GM19240 (cell line): ENCODE data around the gene BTBD17.

Experiments used
- DNase-seq: peaks from one replicate; pipeline ENCODE4 v3.0.0; 2011; ENCODE audit warnings: low spot score; ENCODE audit not compliant: insufficient read length

The BTBD17 gene

GRCh38 chr17:74387365-74388218, 25.9 kb upstream of the BTBD17 start:
- no peak for DNase-seq

DNA sequence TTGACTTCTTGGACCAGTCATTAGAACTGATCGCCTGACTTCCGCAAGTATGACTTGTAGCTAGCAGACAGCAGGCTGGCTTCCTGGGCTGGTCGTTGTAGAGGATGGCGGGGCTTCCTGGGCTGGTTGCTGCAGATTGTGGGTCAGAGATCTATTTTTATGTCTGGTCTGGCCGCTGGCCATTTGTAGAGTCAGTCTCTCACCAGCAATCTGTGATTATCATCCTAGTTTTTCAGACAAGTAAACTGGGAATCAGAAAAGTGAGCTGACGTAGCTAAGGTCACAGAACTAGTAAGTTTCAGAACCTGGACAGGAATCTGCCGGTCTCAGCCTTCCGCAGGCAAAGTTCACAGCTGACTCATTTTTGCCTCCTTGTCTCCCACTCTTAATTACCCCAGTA, 24.7 kb upstream of the BTBD17 start:
- DNase-seq: no peak

DNA sequence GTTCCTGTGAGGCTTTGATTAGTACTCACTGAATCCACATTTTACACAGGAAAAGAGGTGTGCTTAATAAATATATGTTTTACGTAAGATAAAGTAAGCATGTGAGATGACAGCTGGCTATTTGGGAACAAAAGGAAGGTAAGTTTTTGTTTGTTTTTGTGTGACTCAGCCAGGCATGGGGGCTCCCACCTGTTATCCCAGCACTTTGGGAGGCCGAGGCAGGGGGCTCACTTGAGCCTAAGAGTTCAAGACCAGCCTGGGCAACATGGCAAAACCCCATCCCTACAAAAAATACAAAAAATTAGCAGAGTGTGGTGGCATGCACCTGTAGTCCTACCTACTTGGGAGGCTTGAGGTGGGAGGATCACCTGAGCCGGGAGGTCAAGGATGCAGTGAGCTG, 23.5 kb upstream of the BTBD17 start:
- DNase-seq: no peak

- DNase-seq: no peak
These were observed 21.5 kb upstream of the BTBD17 start for GRCh38 chr17:74383141-74383540.

DNA sequence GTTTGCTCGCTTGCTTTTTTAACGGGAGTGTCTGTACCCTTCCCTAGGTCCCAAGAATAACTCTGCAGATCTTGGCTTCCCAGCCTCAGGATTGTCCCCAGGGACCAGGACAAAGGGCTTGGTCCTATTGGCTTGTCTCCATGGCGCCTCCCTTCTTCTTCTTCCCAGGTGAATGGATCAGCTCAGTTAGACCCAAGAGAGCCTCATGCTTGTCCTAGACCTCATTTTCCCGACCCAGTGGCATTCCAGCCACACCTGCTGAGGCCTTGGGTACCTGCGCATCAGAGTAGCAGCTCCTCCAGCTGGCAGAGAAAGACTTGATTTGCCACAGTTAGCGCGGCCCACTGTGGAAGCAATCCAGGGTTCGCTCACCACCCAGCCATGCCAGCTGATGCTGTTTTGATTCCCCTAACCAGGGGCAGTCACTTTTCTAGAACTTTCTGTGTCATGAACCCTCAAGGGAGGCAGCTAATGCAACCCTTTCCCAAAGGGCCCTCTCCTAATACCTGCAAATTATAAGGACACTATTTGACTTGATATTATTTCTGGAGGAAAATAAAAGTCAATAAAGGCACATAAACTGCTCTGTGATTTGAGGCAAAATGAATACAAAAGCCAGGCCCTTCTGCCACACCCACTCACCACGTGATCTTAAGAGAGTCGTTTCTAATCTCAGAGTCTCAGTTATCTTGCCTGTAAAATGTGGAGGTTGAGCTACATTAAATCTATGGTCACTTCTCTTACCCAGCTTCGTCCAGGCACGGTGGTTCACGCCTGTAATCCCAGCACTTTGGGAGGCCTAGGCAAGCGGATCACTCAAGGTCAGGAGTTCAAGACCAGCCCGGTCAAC, 19.5 kb upstream of the BTBD17 start:
- DNase-seq: no peak

GRCh38 chr17:74380086-74380958, 18.7 kb upstream of the BTBD17 start:
- no peak for DNase-seq

DNA sequence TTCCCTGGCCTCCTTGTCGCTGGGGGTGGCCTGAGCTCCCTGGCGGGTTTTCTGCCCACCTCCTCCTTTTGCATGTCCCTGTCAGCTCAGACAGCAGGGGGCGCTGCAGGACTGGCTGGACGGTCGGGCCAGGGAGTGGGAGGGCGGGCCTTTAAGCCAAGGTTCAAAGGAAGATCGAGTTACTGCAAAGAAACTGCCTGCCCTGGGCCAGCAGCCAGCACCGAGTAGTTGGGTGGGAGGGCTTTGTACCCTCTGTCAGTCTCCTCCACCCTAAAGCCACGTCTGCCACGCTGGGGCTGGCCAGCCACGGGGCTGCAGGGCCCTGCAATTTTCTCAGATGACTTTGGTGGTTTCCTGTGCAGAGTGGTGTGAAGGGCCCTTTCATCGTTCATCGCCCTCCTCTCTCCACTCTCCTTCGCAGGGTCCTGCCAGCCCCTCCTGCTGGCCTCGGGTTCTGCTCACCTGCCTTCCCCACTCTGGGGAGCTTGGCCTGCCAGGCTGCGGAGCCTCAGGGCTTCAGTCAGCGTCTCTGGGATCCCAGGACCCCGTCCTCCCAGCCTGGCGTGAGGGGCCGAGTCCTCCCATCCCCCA, 17.9 kb upstream of the BTBD17 start:
- peak; percentile 89 for DNase-seq

GRCh38 chr17:74374858-74375257, 13.2 kb upstream of the BTBD17 start:
- DNase-seq: no peak

- no peak for DNase-seq
These were observed 12.4 kb upstream of the BTBD17 start for GRCh38 chr17:74373838-74374606.

DNA sequence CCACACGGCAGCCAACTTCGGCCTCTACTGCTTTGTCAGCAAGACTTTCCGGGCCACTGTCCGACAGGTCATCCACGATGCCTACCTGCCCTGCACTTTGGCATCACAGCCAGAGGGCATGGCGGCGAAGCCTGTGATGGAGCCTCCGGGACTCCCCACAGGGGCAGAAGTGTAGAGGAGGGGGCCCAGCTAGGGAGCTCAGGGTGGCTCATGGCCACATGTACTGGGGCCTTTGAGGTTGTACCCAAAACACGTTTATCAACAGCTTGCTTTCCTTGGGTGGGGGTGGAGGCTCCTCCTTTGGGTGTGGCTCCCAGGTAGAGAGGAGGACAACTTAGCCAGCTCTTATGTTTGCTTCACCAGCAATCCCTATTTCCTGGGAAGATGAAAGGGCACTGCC, 10.8 kb upstream of the BTBD17 start:
- no peak for DNase-seq

- DNase-seq: no peak
These were observed 10.0 kb upstream of the BTBD17 start for GRCh38 chr17:74371653-74372147.

- DNase-seq: no peak
These were observed 8.2 kb upstream of the BTBD17 start for GRCh38 chr17:74369665-74370490.

- DNase-seq: no peak
These were observed 7.6 kb upstream of the BTBD17 start for GRCh38 chr17:74369221-74369620.

GRCh38 chr17:74368341-74369081, 6.8 kb upstream of the BTBD17 start:
- peak; percentile 83 for DNase-seq

- no peak for DNase-seq
These were observed 5.5 kb upstream of the BTBD17 start, which contains the start of gene GPR142 for GRCh38 chr17:74367206-74367605. TSS of gene GPR142 (plus strand) at chr17:74367506. CDS start at chr17:74369541, 2,035 bp downstream.

GRCh38 chr17:74362810-74363498, 1.3 kb upstream of the BTBD17 start:
- no peak for DNase-seq

DNA sequence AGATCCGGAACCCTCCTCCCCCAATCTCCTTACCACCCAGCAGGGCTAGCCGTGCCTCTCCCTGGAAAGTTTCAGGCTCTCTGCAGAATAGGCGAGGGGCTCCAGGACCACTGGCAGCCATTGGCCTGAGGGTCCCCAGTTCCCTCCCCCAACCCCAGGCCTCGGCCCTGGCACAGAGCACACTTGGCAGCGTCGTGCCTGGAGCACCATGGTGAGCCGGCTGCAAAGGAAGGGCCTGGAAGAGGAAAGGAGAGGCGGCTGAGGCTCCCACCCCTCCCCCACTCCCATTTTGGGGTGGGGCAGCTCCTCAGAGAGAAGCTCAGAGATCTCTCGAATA, 369 bp upstream of the BTBD17 start:
- no peak for DNase-seq

- DNase-seq: no peak
These were observed 804 bp downstream of the BTBD17 start for GRCh38 chr17:74360899-74361229.
